NCI-H69 (cell line): ENCODE measurements around the gene MYO7B.

Source experiments
- DNase-seq: peaks from one replicate; lab custom pipeline; 2025; lab: John Stamatoyannopoulos, UW

The MYO7B gene

DNA sequence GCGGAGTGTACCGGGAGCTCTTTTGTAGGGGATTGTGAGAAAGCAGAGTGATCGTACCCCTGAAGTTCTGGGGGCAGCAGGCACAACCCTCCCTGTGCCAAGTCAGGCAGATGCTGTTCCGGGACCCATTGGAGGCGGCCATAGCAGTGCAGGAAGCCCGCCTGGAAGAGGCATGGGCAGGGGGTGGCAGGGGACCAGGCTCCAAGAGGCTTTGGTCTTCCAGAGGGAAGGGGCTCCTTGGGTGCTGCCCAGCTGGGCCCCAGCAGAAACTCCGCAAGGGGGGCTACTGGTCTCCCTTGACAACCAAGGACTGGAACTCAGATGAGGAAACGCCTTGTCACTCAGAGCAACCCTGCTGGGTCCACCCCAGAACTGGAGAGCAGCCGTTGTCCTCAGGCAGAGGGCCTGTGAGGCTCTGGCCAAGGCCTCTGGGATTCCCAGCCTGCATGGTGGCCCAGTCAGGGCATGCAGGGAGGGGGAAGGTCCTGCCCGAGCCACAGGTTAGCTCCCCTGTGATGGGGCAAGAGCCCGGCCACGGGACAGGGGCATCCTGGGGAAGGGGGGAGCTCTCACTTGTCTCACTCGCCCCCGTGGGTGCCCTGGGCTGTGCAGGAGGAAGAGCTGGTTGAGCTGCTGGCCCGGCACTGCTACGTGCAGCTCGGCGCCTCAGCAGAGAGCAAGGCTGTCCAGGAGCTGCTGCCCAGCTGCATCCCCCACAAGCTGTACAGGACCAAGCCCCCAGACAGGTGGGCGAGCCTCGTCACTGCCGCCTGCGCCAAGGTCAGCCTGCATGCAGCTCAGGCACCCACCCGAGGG is 89.5 kb downstream of the MYO7B start:
- DNase-seq, result no peak

GRCh38 chr2:127625572-127625951 is 90.1 kb downstream of the MYO7B start:
- no peak for DNase-seq

GRCh38 chr2:127626175-127626574 is 90.7 kb downstream of the MYO7B start:
- DNase-seq, result no peak

DNA sequence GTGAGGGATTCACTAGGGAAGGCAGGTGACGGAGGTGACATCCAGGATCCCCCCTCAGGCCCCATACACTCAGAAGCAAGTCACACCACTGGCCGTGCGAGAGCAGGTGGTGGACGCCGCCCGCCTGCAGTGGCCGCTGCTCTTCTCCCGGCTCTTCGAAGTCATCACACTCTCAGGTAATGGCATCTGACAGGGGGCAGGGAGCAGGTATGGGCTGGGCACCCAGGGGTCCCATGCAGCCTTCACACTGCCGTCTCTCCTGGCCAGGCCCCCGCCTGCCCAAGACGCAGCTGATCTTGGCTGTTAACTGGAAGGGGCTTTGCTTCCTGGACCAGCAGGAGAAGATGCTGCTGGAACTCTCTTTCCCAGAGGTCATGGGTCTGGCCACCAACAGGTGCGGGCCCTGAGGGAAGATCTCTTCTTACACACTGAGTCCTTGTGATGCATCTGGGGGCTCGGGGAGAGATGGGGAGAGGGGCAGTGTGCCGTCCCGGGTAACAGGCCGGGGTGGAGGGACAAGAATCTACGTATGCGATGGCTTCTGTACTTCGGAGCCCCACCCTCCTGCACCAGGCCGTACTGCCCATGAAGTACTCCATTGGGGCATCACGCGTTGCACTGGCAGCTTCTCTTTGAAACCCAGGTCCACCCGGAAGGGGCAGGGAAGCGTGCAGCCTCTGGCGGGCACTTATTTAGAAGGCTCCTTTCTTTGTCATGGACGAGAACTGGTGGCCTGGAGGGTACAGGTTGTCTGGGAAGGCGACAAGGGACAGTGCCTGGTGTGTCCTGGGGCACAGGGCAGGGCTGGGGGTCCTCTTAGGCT is 91.6 kb downstream of the MYO7B start:
- DNase-seq, result no peak

- no peak for DNase-seq
Observed at GRCh38 chr2:127627740-127628571, 92.5 kb downstream of the MYO7B start.

- no peak for DNase-seq
Observed at GRCh38 chr2:127628767-127629614, 93.5 kb downstream of the MYO7B start.

DNA sequence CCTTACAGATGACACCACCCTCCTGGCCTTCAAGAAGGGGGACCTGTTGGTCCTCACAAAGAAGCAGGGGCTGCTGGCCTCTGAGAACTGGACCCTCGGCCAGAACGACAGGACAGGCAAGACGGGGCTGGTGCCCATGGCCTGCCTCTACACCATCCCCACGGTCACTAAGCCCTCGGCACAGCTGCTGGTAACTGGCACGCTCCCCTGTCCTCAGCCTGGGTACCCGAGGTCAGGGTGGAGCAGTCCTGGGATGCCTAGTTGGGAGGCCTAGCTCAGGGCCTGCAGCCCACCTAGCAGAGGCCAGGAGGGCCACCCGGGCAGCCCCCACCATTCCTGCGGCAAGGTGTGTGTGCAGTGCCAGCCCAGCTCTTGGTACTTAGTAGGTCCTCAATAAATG is 94.2 kb downstream of the MYO7B start:
- DNase-seq, result no peak

DNA sequence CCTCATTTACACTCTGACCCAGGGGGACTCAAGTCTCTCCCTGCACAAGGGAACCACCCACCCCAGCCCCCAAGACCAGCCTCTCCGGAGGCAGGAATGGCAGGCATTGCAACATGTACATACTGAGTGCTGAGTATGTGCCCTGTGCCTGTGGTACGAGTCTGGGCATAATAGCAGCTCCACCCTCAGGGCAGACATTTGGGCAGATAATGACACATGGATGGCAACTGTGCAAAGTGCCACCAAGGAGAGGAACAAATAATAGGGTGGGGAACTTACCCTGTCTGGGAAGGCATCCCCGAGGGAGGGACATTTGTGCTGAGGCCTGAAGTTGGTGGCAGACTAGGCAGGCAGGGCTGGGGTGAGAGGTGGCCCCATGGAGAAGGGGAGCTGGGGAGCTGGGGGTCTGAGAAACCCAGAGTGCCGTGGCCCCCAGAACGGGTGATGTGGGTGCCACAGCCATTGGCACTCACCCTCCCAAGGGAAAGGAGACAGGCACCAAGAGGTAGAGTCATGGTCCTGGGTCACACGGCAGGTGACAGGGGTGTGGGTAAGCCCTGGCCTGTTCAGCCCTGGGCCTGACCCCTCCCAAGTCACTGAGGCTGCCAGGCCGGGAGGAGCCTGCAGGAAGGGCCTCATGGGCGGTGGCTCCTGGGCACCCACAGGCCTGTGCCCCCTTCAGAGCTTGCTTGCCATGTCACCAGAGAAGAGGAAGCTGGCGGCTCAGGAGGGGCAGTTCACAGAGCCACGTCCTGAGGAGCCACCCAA is 94.8 kb downstream of the MYO7B start:
- DNase-seq, result peak; percentile 65

DNA sequence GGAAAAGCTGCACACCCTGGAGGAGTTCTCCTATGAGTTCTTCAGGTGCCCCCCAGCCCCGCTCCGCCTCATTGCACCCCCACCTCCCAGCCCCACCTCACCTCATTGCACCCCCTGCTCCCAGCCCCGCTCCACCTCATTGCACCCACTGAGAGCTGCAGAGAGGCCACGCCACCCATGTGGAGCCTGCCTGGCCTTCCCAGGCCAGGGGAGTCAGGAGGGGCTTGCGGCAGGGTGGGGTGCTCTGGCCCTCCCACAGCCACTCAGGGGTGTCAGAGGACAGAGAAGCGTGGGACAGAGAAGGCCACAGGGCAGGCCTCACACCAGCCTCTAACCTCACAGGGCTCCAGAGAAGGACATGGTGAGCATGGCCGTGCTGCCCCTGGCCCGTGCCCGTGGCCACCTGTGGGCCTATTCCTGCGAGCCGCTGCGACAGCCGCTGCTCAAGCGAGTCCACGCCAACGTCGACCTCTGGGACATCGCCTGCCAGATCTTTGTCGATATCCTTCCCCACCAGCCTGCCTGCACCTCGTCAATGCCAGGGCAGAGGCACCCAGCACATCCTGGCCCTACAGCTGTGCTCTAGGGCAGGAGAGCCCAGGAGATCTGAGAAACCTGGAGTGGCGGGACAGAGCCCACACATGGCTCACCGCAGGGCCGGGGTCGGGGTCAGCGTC is 95.5 kb downstream of the MYO7B start:
- no peak for DNase-seq

GRCh38 chr2:127631541-127631996 is 96.1 kb downstream of the MYO7B start:
- DNase-seq, result no peak

GRCh38 chr2:127631997-127632581 is 96.6 kb downstream of the MYO7B start:
- no peak for DNase-seq

DNA sequence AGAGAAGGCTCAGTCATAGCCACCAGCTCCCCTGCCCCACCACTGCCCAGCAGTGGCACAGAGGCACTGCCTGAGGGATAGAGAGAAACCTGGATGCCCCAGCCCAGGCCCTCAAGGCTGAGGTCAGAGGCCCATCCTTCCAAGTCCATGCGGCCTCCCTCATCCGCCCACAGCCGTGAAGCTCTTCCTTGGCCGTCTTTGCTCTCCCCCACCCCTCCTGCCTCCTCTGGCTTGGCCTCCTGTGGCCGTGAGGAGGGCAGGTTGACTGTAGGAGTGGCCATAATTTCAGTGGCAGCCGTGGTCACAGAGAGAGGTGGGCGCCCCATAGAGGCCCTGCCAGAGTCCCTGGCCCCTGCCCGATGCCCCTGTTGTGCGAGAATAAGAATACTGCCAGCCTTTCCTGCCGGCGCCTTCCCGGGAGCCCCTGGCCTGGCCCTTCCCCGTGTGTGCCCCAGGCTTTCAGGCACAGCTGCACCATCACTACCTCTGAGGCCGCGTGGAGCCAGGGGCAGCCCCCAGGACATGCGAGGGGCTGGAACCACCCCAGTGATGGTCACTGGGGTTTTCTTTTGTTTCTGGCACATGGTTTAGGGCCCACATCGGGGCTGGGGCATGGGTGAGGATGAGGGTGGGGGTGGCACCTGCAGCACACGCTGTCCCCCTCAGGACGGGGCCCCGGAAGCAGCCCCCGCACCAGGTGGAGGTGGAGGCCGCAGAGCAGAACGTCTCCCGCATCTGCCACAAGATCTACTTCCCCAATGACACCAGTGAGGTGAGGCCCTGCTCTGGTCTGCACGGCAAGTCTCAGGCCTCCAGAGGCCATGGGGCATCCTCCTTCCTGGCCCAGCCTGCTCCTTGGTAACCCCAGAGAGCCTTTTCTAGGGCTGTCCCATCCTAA is 97.4 kb downstream of the MYO7B start:
- no peak for DNase-seq

DNA sequence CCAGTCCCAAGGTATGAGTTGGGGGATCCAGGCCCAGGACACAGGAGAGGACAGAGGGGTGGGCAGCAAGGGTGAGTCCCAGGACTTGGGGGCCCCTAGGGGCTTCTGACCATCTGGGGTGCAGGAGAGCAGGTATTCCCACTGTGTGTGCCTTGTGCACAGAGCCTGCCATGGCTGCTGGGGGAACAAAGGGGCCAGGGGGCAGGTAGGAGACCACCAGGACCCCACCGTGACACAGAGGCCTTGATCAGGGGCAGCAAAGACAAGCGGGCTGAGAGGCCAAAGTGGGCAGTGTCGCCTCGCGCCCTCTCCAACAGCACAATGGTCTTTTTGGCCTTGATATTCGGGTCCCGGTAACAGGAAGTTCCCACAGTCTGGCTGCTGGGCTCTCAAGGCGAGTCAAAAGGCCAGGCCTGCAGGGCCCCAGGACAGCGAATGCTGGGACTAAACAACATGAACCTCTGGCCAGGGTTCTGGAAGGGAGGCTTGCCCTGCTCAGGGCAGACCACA is 98.1 kb downstream of the MYO7B start:
- DNase-seq, result no peak

GRCh38 chr2:127634066-127634617 is 98.7 kb downstream of the MYO7B start:
- peak; percentile 9 for DNase-seq

- DNase-seq, result no peak
Observed at GRCh38 chr2:127634626-127635379, 99.3 kb downstream of the MYO7B start.

- DNase-seq, result no peak
Observed at GRCh38 chr2:127635380-127636237, 100.1 kb downstream of the MYO7B start.
